Ishikawa (cell line): Measurements from ENCODE around the gene KSR2.

Experiments
- CREB1 ChIP-seq: IDR thresholded peaks from 2 replicates; pipeline ENCODE4 v1.6.1; 2012; ENCODE audit warnings: low read depth
- FOXM1 ChIP-seq: IDR thresholded peaks from 2 replicates; pipeline ENCODE4 v1.6.1; 2012; ENCODE audit warnings: low read depth, borderline replicate concordance
- NFIC ChIP-seq: IDR thresholded peaks from 2 replicates; pipeline ENCODE4 v1.6.1; 2012
- TAF1 ChIP-seq: IDR thresholded peaks from 2 replicates; pipeline ENCODE4 v1.6.1; 2012; ENCODE audit warnings: low read depth, mild to moderate bottlenecking
- YY1 ChIP-seq: IDR thresholded peaks from 2 replicates; pipeline ENCODE4 v1.6.1; 2012; ENCODE audit warnings: low read depth
- ZBTB7A ChIP-seq: IDR thresholded peaks from 2 replicates; pipeline ENCODE4 v1.6.1; 2012; ENCODE audit warnings: low read depth
- TF ChIP-seq, protein P1 (sequence below): IDR thresholded peaks from 2 replicates; pipeline ENCODE4 v1.6.1; 2012; ENCODE audit warnings: low read depth, mild to moderate bottlenecking
- TF ChIP-seq, protein P2 (sequence below): IDR thresholded peaks from 2 replicates; pipeline ENCODE4 v1.6.1; 2012
- TF ChIP-seq, protein P3 (sequence below): IDR thresholded peaks from 2 replicates; pipeline ENCODE4 v1.6.1; 2012

DNA sequence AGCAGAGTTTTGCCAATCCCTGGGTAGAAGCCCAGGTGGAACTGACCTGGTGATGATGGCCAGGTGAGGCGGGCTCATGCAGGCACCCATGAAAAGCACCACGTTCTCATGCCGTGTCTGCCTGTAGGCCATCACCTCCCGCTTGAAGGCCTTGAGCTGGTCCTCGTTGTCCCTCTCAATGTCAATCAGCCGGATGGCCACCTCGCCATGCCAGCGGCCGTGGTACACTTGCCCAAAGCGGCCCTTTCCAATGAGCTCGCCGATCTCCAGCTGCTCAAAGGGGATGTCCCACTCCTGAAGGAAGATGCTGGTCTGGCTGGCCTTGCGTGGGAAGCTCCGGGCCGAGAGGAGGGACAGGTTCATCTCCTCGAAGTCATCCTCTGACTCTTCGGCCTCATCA lies 444.0 kb downstream of the KSR2 start:
- TF ChIP-seq, protein P1, sequence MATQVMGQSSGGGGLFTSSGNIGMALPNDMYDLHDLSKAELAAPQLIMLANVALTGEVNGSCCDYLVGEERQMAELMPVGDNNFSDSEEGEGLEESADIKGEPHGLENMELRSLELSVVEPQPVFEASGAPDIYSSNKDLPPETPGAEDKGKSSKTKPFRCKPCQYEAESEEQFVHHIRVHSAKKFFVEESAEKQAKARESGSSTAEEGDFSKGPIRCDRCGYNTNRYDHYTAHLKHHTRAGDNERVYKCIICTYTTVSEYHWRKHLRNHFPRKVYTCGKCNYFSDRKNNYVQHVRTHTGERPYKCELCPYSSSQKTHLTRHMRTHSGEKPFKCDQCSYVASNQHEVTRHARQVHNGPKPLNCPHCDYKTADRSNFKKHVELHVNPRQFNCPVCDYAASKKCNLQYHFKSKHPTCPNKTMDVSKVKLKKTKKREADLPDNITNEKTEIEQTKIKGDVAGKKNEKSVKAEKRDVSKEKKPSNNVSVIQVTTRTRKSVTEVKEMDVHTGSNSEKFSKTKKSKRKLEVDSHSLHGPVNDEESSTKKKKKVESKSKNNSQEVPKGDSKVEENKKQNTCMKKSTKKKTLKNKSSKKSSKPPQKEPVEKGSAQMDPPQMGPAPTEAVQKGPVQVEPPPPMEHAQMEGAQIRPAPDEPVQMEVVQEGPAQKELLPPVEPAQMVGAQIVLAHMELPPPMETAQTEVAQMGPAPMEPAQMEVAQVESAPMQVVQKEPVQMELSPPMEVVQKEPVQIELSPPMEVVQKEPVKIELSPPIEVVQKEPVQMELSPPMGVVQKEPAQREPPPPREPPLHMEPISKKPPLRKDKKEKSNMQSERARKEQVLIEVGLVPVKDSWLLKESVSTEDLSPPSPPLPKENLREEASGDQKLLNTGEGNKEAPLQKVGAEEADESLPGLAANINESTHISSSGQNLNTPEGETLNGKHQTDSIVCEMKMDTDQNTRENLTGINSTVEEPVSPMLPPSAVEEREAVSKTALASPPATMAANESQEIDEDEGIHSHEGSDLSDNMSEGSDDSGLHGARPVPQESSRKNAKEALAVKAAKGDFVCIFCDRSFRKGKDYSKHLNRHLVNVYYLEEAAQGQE, result no peak
- TF ChIP-seq, protein P2, sequence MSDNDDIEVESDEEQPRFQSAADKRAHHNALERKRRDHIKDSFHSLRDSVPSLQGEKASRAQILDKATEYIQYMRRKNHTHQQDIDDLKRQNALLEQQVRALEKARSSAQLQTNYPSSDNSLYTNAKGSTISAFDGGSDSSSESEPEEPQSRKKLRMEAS, result no peak
- TF ChIP-seq, protein P3, sequence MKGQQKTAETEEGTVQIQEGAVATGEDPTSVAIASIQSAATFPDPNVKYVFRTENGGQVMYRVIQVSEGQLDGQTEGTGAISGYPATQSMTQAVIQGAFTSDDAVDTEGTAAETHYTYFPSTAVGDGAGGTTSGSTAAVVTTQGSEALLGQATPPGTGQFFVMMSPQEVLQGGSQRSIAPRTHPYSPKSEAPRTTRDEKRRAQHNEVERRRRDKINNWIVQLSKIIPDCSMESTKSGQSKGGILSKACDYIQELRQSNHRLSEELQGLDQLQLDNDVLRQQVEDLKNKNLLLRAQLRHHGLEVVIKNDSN, result no peak
- TF ChIP-seq CREB1, result no peak
- TF ChIP-seq NFIC, result no peak
- TF ChIP-seq YY1, result no peak
- TF ChIP-seq TAF1, result no peak
- no peak for TF ChIP-seq FOXM1
- no peak for TF ChIP-seq ZBTB7A
